Muscle of arm (tissue), 12 donors: ENCODE data around the gene POLE3. TPM values are rescaled to one million over a fixed set of nuclear protein-coding genes. Genes with fewer than 3 reads are reported as not detected.
"Not testable (repeated sequence)": the region's sequence is repeated elsewhere in the genome, so short reads cannot be mapped to it uniquely, and the experiment has no call there.

Experiments used
- DNase-seq: peaks from one replicate; pipeline ENCODE4 v3.0.0-alpha.2; 2013
- polyA plus RNA-seq, 12 donors: library from polyadenylated mRNA; unstranded; fragments of 120-200 nt; gene quantifications; one replicate each; pipeline ENCODE4 v1.2.1, GENCODE V29; 2013; ENCODE audit not compliant: insufficient read length in 12 of 12

POLE3 gene
- polyA plus RNA-seq, 12 donors = 44.4 to 72.0 (median 48.4) TPM; not detected in 1

DNA sequence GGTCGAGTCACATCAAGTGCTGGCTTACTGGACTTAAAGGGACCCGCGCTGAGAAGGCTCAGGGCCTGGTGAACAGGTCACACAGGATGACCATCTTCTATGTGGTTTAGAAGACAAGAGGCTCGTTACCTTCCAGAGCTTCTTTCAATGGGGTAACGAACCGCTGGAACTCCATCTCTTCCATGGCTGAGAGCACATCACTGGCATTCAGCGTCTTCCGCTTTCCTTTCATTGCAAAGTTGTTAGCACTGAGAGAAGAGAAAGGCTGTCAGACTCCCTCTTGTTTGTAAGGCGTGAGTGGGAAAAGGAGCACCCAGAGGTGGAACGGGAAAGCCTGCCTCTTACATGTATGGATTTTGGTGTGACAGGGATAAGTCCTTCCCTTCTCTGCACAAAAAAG, 994 bp downstream of the POLE3 start:
- no peak for DNase-seq

GRCh38 chr9:113406873-113407511, 3.5 kb downstream of the POLE3 start:
- DNase-seq = peak; percentile 70

DNA sequence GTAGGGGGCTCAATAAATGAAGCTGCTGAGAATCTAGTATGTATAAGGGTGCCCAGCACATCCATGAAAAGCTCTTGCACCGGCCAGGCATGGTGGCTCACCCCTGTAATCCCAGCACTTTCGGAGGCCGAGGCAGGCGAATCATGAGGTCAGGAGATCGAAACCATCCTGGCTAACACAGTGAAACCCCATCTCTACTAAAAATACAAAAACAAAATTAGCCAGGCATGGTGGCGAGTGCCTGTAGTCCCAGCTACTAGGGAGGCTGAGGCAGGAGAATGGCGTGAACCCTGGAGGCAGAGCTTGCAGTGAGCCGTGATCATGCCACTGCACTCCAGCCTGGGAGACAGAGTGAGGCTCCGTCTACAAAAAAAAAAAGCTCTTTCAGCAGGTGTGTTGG, 4.1 kb downstream of the POLE3 start:
- DNase-seq = not testable (repeated sequence)

- DNase-seq = no peak
Measured at GRCh38 chr9:113403646-113404045, 6.8 kb downstream of the POLE3 start.

GRCh38 chr9:113401027-113401792, 9.3 kb downstream of the POLE3 start, which contains the start of gene ALAD:
TSS of gene ALAD (minus strand) at chr9:113401284. CDS start at chr9:113393559, 7,725 bp downstream.
- DNase-seq = peak; percentile 99

DNA sequence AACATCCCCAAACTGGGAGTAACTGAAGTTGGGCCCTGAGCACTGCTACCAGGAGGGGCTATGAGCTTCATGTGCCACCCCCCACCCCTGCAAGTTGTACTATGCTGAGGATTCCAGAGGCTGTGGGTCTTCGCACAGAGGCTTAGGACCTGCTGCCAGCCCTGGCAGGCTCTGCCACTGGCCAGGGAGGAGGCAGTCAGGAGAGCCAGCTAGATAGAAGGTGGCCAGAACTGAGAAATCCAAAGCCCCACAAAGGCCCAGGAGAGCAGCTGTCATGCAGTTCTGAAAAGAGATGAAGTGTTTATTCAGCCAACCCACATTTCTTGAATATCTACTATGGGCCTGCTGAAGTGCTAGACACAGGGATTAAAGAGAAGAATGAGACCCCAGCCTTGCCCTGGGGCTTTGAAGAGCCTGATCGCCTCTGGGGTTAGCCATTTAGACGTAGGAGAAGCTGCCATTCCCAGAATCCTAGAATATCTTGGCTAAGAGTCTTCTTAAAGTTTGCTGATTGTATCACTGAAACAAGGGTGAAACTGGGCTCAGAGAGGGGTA, 10.8 kb downstream of the POLE3 start:
- no peak for DNase-seq

- DNase-seq = no peak
Measured at GRCh38 chr9:113398796-113399195, 11.7 kb downstream of the POLE3 start.

DNA sequence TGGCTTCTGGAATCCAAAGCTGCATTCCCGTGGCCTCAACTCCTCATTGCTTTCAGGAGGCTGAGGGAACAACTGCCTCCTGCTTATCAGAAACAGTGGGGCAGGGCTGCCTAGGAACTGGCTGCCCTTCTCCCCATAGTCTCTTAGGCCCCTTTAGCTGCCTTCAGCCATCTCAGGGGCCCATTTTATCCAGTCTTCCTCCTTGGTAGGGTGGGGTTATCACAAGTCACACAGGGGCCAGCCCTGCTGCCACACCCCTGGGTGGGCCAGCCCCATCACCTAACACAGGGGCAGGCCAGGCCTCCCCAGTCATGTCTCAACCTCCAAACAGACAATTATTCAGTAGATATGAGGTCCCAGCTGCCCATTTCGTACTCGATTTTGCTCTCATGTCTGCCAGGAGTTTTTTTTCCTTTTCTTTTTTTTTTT, 13.3 kb downstream of the POLE3 start:
- DNase-seq = no peak

GRCh38 chr9:113395000-113395861, 15.2 kb downstream of the POLE3 start:
- DNase-seq = no peak

DNA sequence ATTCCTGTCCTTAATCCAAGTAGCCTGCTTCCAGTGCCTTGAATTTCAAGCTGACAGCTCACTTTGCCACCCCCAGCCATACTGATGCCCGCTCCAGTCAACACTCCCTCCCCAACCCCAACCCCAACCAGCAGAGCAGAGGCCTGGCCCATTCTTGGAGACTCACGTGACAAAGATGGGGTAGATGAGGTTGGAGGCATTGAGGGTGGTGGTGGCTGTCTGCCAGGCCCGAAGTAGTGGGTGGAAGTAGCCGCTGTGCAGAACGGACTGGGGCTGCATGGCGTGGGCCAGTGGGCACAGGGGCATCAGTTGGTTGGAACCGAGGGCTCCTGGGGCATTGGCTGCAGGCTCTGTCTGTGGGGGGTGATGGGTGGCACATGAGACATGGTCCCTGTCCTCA, 17.2 kb downstream of the POLE3 start:
- DNase-seq = no peak

GRCh38 chr9:113391917-113392316, 18.6 kb downstream of the POLE3 start:
- no peak for DNase-seq

DNA sequence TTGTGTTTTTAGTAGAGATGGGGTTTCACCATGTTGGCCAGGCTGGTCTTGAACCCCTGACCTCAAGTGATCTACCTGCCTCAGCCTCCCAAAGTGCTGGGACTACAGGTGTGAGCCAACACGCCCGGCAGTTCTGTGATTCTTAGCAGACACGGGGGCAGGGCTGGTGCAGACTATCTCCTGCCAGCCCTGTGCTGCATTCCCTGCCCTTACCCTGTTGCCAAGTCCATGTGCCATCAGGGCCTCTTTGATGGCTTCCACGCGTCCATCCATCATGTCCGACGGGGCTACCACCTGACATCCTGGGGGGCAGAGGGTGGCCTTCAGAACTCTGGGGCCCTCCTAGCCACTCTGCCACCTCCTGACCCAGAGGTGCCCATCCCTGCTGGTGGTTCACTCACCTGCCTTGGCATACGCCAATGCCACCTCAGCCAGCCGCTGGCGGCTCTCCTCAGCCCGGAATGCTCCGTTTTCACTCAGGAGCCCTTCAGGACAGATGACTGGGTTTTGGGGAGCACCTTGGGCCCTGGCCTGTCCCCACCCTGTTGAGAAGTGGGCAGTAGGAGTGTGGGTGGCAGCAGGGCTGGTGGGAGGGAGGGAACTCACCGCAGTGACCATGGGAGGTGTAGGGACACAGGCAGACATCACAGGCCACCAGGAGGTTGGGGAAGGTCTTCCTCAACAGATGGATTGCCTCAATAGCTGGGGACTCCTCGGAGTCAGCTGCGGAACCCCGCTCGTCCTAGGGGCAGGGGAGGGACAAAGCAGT, 20.1 kb downstream of the POLE3 start:
- no peak for DNase-seq

GRCh38 chr9:113389451-113389850, 21.0 kb downstream of the POLE3 start:
- DNase-seq = no peak

DNA sequence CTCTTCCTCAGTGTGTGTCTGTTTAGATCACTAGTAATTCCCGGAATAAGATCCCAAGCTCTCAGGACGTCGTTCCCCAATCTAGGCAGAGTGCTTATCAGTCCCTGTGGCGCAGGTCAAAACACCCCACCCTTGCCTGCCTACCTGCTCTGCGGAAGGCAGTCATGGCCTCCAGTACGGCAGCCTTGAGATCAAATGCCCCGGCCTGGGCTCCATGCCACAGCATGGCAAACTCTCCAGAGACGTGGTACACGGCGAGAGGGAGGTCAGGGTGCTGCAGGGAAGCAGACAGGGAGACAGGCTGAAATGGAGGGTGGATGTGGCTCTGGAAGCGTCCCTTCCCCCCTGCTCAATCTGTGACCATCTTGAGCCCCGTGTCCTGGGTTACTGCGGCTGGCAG, 21.6 kb downstream of the POLE3 start:
- DNase-seq = no peak

DNA sequence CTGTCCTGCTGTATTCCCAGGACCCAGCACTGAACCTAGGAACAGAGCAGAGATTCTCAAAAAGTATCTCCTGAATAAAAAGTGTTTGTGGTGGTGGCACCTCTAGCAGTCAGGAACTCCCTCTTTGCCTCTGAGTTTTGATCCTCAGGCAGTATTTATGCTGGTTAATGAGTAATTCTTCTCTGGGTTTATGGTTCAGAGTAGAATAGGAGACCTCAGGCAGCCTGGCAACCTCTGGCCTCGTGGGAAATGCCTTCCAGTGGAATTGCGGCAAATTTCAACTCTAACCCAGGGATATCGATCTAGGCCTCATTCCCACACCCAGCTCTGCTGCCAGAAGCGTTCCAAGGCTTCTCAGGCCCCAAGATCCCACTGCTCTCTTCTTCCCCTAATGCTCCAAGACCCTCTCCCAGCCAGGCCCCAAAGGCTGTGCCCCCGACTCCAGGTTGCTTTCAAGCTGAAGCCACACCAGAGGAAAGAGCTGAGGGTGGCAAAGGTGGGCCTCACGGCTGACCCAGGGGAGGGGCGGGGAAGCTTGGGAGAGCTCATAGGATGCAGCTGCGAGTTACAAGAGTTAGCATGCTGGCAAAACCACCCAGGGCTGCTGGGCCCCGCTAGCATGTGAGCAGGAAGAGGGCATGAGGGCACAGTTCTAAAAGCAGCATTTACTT, 22.8 kb downstream of the POLE3 start:
- no peak for DNase-seq

- no peak for DNase-seq
Measured at GRCh38 chr9:113386571-113387393, 23.7 kb downstream of the POLE3 start.

DNA sequence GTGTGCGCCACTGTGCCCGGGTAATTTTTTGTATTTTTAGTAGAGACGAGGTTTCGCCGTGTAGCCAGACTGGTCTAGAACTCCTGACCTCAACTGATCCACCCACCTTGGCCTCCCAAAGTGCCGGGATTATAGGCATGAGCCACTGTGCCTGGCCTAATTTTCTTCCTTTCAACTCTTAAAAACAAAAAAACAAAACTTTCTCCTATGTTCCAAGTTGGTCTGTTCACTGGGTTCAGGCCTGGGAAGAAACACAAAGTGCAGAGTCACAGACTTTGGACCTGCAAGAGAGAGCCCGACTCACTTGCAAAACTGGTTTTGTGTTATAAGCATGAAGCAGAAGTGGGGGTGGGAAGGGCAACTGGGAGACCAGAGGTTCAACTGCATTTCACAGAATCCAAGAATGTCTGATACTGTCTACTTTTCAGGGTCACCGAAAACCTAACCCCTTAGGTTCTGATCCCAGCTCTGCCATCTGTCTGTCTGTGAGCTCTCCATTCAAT, 28.5 kb downstream of the POLE3 start:
- no peak for DNase-seq

GRCh38 chr9:113381441-113381840, 29.0 kb downstream of the POLE3 start:
- DNase-seq = not testable (repeated sequence)

DNA sequence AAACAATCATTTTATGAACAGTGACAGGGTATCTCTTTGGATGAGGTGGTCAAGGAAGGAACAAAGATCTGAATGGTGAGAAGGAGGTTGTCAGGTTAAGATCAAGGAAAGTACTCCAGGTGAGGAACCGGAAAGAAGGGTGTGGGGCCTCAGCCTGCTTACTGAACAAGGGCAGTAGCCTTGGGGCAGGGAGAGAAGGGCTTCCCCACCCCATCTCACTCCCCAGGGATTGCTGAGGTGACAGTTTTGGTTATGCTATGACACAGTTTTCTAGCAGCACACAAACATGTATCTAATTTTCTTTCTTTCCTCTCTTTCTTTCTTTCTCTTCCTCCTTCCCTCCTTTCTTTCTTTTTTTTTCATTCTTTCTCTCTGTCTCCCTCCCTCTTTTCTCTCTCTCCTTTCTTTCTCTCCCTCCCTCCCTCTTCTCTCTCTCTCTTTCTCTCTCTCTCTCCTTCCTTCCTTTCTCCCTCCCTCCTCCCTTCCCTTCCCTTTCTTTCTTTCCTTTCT, 29.6 kb downstream of the POLE3 start:
- no peak for DNase-seq
